MCF 10A (cell line): ENCODE measurements around the gene ZNF554. TPM values are rescaled to one million over a fixed set of nuclear protein-coding genes. Genes with fewer than 3 reads are reported as not detected.

Experiments used
- BruUV-seq: library from RNA; stranded (reverse); fragments of 400-500 nt; replicated peaks from 2 replicates; lab custom pipeline; 2021; lab: Mats Ljungman, UMichigan
- CTCF ChIA-PET: fragments of 300-600 bp; sonication (Branson Sonifier 250); formaldehyde crosslinking; extraction: SDS; loops from one replicate; lab custom pipeline; 2021; ENCODE audit warnings: antibody characterized with exemption, inconsistent platforms; lab: Yijun Ruan, JAX
- POLR2A ChIA-PET: fragments of 300-600, 350-650 bp; sonication (Branson Sonifier 250); formaldehyde crosslinking; extraction: SDS; loops from one replicate; lab custom pipeline; 2020; ENCODE audit warnings: antibody characterized with exemption, inconsistent platforms; lab: Yijun Ruan, JAX
- DNase-seq: peaks from one replicate; pipeline ENCODE4 v3.0.0-alpha.2; 2018; ENCODE audit not compliant: unreplicated experiment
- H3K27ac Mint-ChIP-seq: one replicate; pipeline ENCODE4 v1.8.0; 2022; ENCODE audit warnings: mild to moderate bottlenecking, low read depth, mixed read lengths; ENCODE audit not compliant: unreplicated experiment
- H3K27me3 Mint-ChIP-seq: one replicate; pipeline ENCODE4 v1.8.0; 2022; ENCODE audit warnings: mixed read lengths; ENCODE audit not compliant: insufficient read depth, unreplicated experiment
- H3K36me3 Mint-ChIP-seq: one replicate; pipeline ENCODE4 v1.8.0; 2022; ENCODE audit warnings: mild to moderate bottlenecking, moderate library complexity, mixed read lengths; ENCODE audit not compliant: insufficient read depth, unreplicated experiment
- H3K4me1 Mint-ChIP-seq: one replicate; pipeline ENCODE4 v1.8.0; 2022; ENCODE audit warnings: mixed read lengths; ENCODE audit not compliant: insufficient read depth, unreplicated experiment
- H3K4me3 Mint-ChIP-seq: one replicate; pipeline ENCODE4 v1.8.0; 2022; ENCODE audit warnings: mild to moderate bottlenecking, moderate library complexity, mixed read lengths; ENCODE audit not compliant: unreplicated experiment
- H3K9me3 Mint-ChIP-seq: one replicate; pipeline ENCODE4 v1.8.0; 2022; ENCODE audit warnings: mixed read lengths; ENCODE audit not compliant: unreplicated experiment
- intact Hi-C: fragments of 100-400 bp; cut with micrococcal nuclease; formaldehyde crosslinking; loops from 2 replicates; pipeline ENCODE4 v1.14.1; 2022
- total RNA-seq: library from RNA; stranded (reverse); gene quantifications from 2 replicates; pipeline ENCODE4 v1.2.3, GENCODE V29; 2022
- TF ChIP-seq, protein P1 (sequence below): fragments of 200-600 bp; IDR thresholded peaks from one replicate; pipeline ENCODE4 v1.8.0; 2022; ENCODE audit warnings: antibody characterized with exemption, mild to moderate bottlenecking; ENCODE audit not compliant: unreplicated experiment

The ZNF554 gene
- total RNA-seq, 1 experiment from 2014 or later, result 3.1 TPM

DNA sequence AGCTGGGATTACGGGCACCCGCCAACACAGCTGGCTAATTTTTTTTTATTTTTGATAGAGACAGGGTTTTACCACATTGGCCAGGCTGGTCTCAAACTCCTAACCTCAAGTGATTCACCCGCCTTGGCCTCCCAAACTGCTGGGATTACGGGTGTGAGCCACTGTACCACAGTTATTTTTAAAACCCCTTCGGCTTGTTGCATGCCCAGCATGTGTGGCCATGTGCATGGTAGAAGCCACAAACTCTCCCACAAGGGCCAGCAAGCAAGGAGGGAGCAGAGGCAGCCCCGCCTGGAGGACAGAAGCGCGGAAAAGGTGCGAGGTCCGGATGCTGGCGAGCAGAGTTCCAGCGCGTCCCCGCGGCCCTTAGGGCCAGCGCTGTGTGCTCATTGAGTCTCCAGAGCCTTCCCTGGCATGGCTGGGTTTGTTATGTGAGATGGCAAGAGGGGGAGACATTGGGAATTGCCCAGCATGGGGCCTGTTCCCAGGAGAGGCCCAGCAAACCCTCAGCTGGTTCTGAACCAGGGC, 21.4 kb upstream of the ZNF554 start:
- no TSS peak for BruUV-seq
- POLR2A ChIA-PET, result no interaction called here
- H3K4me1 Mint-ChIP-seq, result no peaks in the 10 kb centered on the region
- no peak overlapping the region for H3K27ac Mint-ChIP-seq
- CTCF ChIA-PET, result no interaction called here
- DNase-seq, result no peak
- no peaks in the 10 kb centered on the region for H3K9me3 Mint-ChIP-seq
- TF ChIP-seq, protein P1, sequence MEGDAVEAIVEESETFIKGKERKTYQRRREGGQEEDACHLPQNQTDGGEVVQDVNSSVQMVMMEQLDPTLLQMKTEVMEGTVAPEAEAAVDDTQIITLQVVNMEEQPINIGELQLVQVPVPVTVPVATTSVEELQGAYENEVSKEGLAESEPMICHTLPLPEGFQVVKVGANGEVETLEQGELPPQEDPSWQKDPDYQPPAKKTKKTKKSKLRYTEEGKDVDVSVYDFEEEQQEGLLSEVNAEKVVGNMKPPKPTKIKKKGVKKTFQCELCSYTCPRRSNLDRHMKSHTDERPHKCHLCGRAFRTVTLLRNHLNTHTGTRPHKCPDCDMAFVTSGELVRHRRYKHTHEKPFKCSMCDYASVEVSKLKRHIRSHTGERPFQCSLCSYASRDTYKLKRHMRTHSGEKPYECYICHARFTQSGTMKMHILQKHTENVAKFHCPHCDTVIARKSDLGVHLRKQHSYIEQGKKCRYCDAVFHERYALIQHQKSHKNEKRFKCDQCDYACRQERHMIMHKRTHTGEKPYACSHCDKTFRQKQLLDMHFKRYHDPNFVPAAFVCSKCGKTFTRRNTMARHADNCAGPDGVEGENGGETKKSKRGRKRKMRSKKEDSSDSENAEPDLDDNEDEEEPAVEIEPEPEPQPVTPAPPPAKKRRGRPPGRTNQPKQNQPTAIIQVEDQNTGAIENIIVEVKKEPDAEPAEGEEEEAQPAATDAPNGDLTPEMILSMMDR, result no peak
- intact Hi-C loops, result no loop called here
- H3K27me3 Mint-ChIP-seq, result no peaks in the 10 kb centered on the region
- peaks cover 42% of the 10 kb centered on the region for H3K36me3 Mint-ChIP-seq
- no peak overlapping the region for H3K4me3 Mint-ChIP-seq

DNA sequence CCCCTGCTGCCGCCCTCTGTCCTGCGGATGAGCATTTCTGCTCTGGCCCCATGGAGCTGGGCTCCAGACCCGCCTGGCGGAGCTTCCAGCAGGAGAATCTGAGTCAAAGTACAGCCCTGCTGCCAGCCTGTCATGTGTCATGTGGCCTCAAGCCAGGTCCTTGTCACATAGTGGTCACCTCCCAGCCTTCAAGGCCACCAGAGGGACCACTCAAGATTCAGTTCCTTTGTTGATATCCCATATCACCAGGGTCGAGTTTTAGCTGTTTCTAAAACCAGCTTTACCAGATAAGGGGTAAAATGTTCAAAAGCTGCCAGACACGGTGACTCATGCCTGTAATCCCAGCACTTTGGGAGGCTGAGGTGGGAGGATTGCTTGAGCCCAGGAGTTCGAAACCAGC, 20.9 kb upstream of the ZNF554 start:
- no peaks in the 10 kb centered on the region for H3K9me3 Mint-ChIP-seq
- CTCF ChIA-PET, result no interaction called here
- no peak overlapping the region for H3K27ac Mint-ChIP-seq
- intact Hi-C loops, result no loop called here
- H3K27me3 Mint-ChIP-seq, result no peaks in the 10 kb centered on the region
- POLR2A ChIA-PET, result no interaction called here
- no peak overlapping the region for H3K4me3 Mint-ChIP-seq
- DNase-seq, result no peak
- BruUV-seq, result no TSS peak
- TF ChIP-seq, protein P1, result no peak
- H3K36me3 Mint-ChIP-seq, result peaks cover 44% of the 10 kb centered on the region
- H3K4me1 Mint-ChIP-seq, result no peaks in the 10 kb centered on the region

DNA sequence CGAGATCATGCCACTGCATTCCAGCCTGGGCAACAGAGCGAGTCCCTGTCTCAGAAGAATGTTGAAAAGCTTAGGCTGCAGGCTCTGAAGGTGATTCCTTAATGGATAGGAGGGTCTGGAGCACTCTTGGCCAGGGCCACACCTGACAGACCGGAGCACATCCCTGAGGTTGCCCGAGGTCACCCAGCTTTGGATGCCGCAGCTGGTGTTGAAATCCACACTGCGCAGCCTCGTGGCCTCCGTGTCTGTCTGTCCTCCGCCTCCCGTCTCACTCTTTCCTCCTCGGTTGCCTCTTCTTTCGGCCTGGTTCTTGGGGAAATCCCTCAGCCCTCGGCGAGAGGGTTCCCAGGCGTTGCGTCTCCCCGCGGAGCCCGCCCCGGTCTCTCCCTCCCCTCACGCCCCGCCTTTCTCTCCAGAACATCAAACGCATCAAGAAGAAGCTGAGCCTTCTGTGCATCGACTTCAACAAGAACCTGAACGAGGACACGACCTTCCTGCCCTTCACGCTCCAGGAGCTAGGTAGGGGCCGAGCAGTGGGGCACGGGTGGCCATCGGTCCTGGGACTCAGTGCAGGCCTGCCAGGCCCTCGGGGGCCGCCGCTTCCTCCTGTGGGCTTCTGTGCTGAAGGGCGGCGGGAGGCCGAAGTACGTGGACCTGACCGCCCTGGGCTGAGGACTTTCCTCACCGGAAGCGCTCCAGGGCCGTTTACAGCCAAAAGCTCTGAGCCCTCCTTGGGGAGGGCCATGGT, 20.2 kb upstream of the ZNF554 start:
- H3K4me3 Mint-ChIP-seq, result no peak overlapping the region
- no peak for DNase-seq
- TF ChIP-seq, protein P1, result no peak
- ChIA-PET CTCF (interaction anchor here (0.6 kb wide), 1 partner anchor 9 kb away, joined by 3 read pairs; no protein-coding TSS in a partner anchor), POLR2A (no interaction called here)
- no peaks in the 10 kb centered on the region for H3K27me3 Mint-ChIP-seq
- H3K27ac Mint-ChIP-seq, result no peak overlapping the region
- no peaks in the 10 kb centered on the region for H3K4me1 Mint-ChIP-seq
- no TSS peak for BruUV-seq
- peaks cover 46% of the 10 kb centered on the region for H3K36me3 Mint-ChIP-seq
- intact Hi-C loops, result no loop called here
- no peaks in the 10 kb centered on the region for H3K9me3 Mint-ChIP-seq

DNA sequence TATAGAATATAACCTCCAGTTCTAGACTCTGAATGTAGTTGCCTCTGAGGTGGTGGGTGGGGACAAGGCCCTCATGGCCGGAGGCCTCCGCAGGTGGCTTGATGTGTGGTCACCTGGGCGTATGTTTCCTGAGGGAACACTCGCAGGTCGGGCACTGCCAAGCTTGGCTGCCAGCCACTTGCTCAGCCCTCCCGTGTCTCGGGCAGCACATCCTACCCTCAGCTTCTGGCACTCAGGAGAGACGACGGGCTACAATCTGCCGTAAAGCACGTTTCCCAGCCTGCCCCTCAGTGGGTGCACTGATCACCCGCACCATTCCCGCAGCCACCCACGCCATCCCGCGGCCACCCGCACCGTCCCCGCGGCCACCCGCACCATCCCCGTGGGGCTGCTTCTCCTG, 19.2 kb upstream of the ZNF554 start:
- ChIA-PET POLR2A (interaction anchor here (0.9 kb wide), 1 partner anchor 13 kb away, joined by 3 read pairs; no protein-coding TSS in a partner anchor), CTCF (interaction anchor here (0.7 kb wide), 1 partner anchor 50 kb away, joined by 4 read pairs; no protein-coding TSS in a partner anchor)
- H3K9me3 Mint-ChIP-seq, result no peaks in the 10 kb centered on the region
- intact Hi-C loops, result no loop called here
- no peak overlapping the region for H3K4me3 Mint-ChIP-seq
- no peak for DNase-seq
- BruUV-seq, result no TSS peak
- H3K4me1 Mint-ChIP-seq, result no peaks in the 10 kb centered on the region
- H3K36me3 Mint-ChIP-seq, result peaks cover 45% of the 10 kb centered on the region
- H3K27ac Mint-ChIP-seq, result no peak overlapping the region
- no peaks in the 10 kb centered on the region for H3K27me3 Mint-ChIP-seq
- TF ChIP-seq, protein P1, result no peak
